ENCODE measurements around the gene NAPB.
A peak's percentile ranks its signal among the peaks of the same experiment; 100 is the strongest.

The NAPB gene

GRCh38 chr20:23344336-23344735 lies 77.0 kb downstream of the NAPB start:
- in situ Hi-C loops (cut with MboI; ENCODE audit: low pct_unique_long_range_greater_than_20kb, low sequenced_read_pairs, unreplicated experiment): loop anchor here (25.0 kb wide), 1 partner anchor 282 kb away; no protein-coding TSS in a partner anchor
- TF ChIP-seq CTCF (IDR thresholded peaks at IDR 0.05; ENCODE audit: extremely low read depth, insufficient read depth, missing control alignments): no peak
- DNase-seq (ENCODE audit: low spot score): no peak

GRCh38 chr20:23343590-23343989 lies 77.7 kb downstream of the NAPB start:
- TF ChIP-seq CTCF (IDR thresholded peaks at IDR 0.05; ENCODE audit: extremely low read depth, insufficient read depth, missing control alignments): no peak
- no peak for DNase-seq (ENCODE audit: low spot score)
- in situ Hi-C loops (cut with MboI; ENCODE audit: low pct_unique_long_range_greater_than_20kb, low sequenced_read_pairs, unreplicated experiment): loop anchor here (25.0 kb wide), 1 partner anchor 281 kb away; no protein-coding TSS in a partner anchor

GRCh38 chr20:23341073-23341472 lies 80.2 kb downstream of the NAPB start:
- in situ Hi-C loops (cut with MboI; ENCODE audit: low pct_unique_long_range_greater_than_20kb, low sequenced_read_pairs, unreplicated experiment): loop anchor here (25.0 kb wide), 1 partner anchor 279 kb away; no protein-coding TSS in a partner anchor
- TF ChIP-seq CTCF (IDR thresholded peaks at IDR 0.05; ENCODE audit: extremely low read depth, insufficient read depth, missing control alignments): no peak

GRCh38 chr20:23340524-23340923 lies 80.8 kb downstream of the NAPB start:
- TF ChIP-seq CTCF (IDR thresholded peaks at IDR 0.05; ENCODE audit: extremely low read depth, insufficient read depth, missing control alignments): peak; percentile 66
- in situ Hi-C loops (cut with MboI; ENCODE audit: low pct_unique_long_range_greater_than_20kb, low sequenced_read_pairs, unreplicated experiment): loop anchor here (25.0 kb wide), 1 partner anchor 278 kb away; no protein-coding TSS in a partner anchor
- peak; percentile 66 for DNase-seq (ENCODE audit: low spot score)

More at GRCh38 chr20:23341073-23341472, 80.2 kb downstream of the NAPB start:
- no peak for DNase-seq (ENCODE audit: low spot score)

GRCh38 chr20:23339986-23340385 lies 81.3 kb downstream of the NAPB start:
- in situ Hi-C loops (cut with MboI; ENCODE audit: low pct_unique_long_range_greater_than_20kb, low sequenced_read_pairs, unreplicated experiment): loop anchor here (25.0 kb wide), 1 partner anchor 278 kb away; no protein-coding TSS in a partner anchor
- no peak for DNase-seq (ENCODE audit: low spot score)
- TF ChIP-seq CTCF (IDR thresholded peaks at IDR 0.05; ENCODE audit: extremely low read depth, insufficient read depth, missing control alignments): no peak

- TF ChIP-seq CTCF (IDR thresholded peaks at IDR 0.05; ENCODE audit: extremely low read depth, insufficient read depth, missing control alignments): no peak
- DNase-seq (ENCODE audit: low spot score): no peak
- in situ Hi-C loops (cut with MboI; ENCODE audit: low pct_unique_long_range_greater_than_20kb, low sequenced_read_pairs, unreplicated experiment): loop anchor here (25.0 kb wide), 1 partner anchor 275 kb away; no protein-coding TSS in a partner anchor
Measured at GRCh38 chr20:23337312-23337711, 84.0 kb downstream of the NAPB start.

Data from GM13977 (cell line).